SU-DHL-6 (cell line): Measurements from ENCODE around the gene IL17REL.

Experiments used
- H2AFZ ChIP-seq: fragments of 200-600 bp; sonication (generic); 2 replicates; pipeline ENCODE4 v1.6.1; 2014; ENCODE audit warnings: low read depth, mild to moderate bottlenecking, moderate library complexity, mixed read lengths, antibody characterized with exemption, low read length; ENCODE audit not compliant: severe bottlenecking
- H3F3A ChIP-seq: fragments of 200-600 bp; shearing (Covaris generic); 2 replicates; pipeline ENCODE4 v1.6.0; 2016; ENCODE audit warnings: antibody characterized with exemption, mild to moderate bottlenecking; ENCODE audit not compliant: insufficient read depth
- H3K27ac ChIP-seq: fragments of 200-600 bp; sonication (generic); 2 replicates; pipeline ENCODE4 v1.5.1; 2016; ENCODE audit warnings: low read depth, mild to moderate bottlenecking, low read length, moderate library complexity, mixed read lengths
- H3K27me3 ChIP-seq: fragments of 200-600 bp; sonication (generic), shearing (Covaris generic); 2 replicates; pipeline ENCODE4 v1.6.0; 2014; ENCODE audit warnings: mild to moderate bottlenecking, low read length
- H3K36me3 ChIP-seq: fragments of 200-600 bp; sonication (generic); 2 replicates; pipeline ENCODE4 v1.6.1; 2014; ENCODE audit warnings: mild to moderate bottlenecking, low read length, mixed read lengths
- H3K4me2 ChIP-seq: fragments of 300-600, 200-600 bp; shearing (Covaris generic), sonication (generic); 2 replicates; pipeline ENCODE4 v1.6.0; 2014; ENCODE audit warnings: low read length, low read depth, mild to moderate bottlenecking; ENCODE audit not compliant: poor library complexity, severe bottlenecking
- H3K4me3 ChIP-seq: fragments of 200-600 bp; sonication (generic); 2 replicates; pipeline ENCODE4 v1.5.1; 2014; ENCODE audit warnings: antibody characterized with exemption, low read length, mild to moderate bottlenecking, mixed read lengths; ENCODE audit not compliant: insufficient read depth, poor library complexity, severe bottlenecking
- H3K79me2 ChIP-seq: fragments of 200-600 bp; sonication (generic); 2 replicates; pipeline ENCODE4 v1.6.1; 2014; ENCODE audit warnings: mild to moderate bottlenecking, low read length, moderate library complexity; ENCODE audit not compliant: insufficient read depth
- H3K9ac ChIP-seq: fragments of 200-600 bp; sonication (generic); 2 replicates; pipeline ENCODE4 v1.7.0; 2014; ENCODE audit warnings: mild to moderate bottlenecking, low read length
- H3K9me2 ChIP-seq: fragments of 200-600 bp; sonication (generic); replicated peaks from 2 replicates; pipeline ENCODE4 v1.6.1; 2014; ENCODE audit warnings: low read length; ENCODE audit not compliant: insufficient read depth
- H3K9me3 ChIP-seq: fragments of 200-600 bp; sonication (generic); 2 replicates; pipeline ENCODE4 v1.6.1; 2014; ENCODE audit warnings: low read length, mixed read lengths; ENCODE audit not compliant: insufficient read depth
- H4K20me1 ChIP-seq: fragments of 200-600 bp; sonication (generic); 2 replicates; pipeline ENCODE4 v1.6.1; 2014; ENCODE audit warnings: low read depth, mild to moderate bottlenecking, antibody characterized with exemption, low read length, moderate library complexity, mixed read lengths
- EZH2phosphoT487 ChIP-seq: fragments of 200-600 bp; sonication (generic), shearing (Covaris generic); conservative IDR thresholded peaks from 2 replicates; pipeline ENCODE4 v1.6.1; 2018; ENCODE audit warnings: mild to moderate bottlenecking, antibody characterized with exemption, low read length, moderate library complexity, mixed read lengths
- TF ChIP-seq, protein P1 (sequence below): fragments of 200-600 bp; sonication (generic); IDR thresholded peaks from one replicate; pipeline ENCODE4 v1.5.1; 2017; ENCODE audit warnings: antibody characterized with exemption, mild to moderate bottlenecking, low read length, moderate library complexity; ENCODE audit not compliant: insufficient read depth, poor library complexity, severe bottlenecking

IL17REL gene

DNA sequence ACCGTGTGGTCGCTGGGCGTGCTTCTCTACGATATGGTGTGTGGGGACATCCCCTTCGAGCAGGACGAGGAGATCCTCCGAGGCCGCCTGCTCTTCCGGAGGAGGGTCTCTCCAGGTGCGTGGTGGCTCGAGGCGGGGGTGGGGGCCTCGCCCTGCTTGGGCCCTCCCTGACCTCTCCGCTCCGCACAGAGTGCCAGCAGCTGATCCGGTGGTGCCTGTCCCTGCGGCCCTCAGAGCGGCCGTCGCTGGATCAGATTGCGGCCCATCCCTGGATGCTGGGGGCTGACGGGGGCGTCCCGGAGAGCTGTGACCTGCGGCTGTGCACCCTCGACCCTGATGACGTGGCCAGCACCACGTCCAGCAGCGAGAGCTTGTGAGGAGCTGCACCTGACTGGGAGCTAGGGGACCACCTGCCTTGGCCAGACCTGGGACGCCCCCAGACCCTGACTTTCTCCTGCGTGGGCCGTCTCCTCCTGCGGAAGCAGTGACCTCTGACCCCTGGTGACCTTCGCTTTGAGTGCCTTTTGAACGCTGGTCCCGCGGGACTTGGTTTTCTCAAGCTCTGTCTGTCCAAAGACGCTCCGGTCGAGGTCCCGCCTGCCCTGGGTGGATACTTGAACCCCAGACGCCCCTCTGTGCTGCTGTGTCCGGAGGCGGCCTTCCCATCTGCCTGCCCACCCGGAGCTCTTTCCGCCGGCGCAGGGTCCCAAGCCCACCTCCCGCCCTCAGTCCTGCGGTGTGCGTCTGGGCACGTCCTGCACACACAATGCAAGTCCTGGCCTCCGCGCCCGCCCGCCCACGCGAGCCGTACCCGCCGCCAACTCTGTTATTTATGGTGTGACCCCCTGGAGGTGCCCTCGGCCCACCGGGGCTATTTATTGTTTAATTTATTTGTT, 49.6 kb downstream of the IL17REL start:
- no peak overlapping the region for H2AFZ ChIP-seq

DNA sequence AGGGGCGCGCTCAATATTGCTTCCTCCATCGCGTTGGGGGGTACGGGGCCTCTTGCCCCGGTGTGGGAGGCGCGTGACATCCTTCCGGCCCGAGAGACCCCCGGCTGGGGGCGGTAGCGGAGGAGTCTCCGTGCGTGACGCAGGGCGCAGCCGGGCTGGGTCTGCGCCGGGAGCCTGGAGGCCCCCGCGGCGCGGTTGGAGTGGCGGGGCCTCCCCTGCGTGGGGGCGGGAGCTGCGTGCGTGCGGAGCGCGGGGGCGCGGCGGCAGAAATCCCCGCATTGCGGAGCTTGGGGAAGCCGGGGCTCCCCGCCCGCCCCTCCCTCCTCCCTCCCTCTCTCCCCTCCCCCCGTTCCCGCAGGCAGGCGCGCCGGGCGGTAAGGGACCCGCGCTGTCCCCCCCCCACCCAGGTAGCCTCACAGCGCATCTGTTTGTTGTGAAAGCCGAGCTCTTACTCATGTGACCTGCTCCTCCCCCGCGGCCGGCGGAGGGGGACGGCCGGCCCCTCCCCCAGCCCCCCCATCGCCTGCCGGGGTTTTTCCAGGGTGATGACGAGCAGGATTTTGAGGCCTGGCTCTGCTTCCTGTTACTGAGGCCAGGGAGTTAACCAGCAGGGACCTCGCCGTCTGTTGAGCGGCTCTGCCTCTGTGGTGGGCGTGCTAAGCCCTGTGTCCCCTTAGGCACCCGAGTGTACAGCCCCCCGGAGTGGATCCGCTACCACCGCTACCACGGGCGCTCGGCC, 50.4 kb downstream of the IL17REL start:
- Histone ChIP-seq H3K79me2 (peaks cover 31% of the 10 kb centered on the region), H3K4me2 (peak overlapping the region; percentile 87), H2AFZ (no peak overlapping the region), H3K27ac (peak overlapping the region; percentile 83), H3K9ac (peak overlapping the region; percentile 86), H3K27me3 (no peaks in the 10 kb centered on the region), H3K9me2 (no peaks in the 10 kb centered on the region), H3K9me3 (no peaks in the 10 kb centered on the region), H3F3A (0 out of 2 replicates have a peak, but pooled peaks cover 4% of the 10 kb centered on the region), H3K4me3 (peak overlapping the region; percentile 88), H4K20me1 (peaks cover 3% of the 10 kb centered on the region; the same call in 1 of the 2 replicates), H3K36me3 (no peaks in the 10 kb centered on the region; the same call in 1 of the 2 replicates)
- TF ChIP-seq EZH2phosphoT487 = no peak
- TF ChIP-seq, protein P1, sequence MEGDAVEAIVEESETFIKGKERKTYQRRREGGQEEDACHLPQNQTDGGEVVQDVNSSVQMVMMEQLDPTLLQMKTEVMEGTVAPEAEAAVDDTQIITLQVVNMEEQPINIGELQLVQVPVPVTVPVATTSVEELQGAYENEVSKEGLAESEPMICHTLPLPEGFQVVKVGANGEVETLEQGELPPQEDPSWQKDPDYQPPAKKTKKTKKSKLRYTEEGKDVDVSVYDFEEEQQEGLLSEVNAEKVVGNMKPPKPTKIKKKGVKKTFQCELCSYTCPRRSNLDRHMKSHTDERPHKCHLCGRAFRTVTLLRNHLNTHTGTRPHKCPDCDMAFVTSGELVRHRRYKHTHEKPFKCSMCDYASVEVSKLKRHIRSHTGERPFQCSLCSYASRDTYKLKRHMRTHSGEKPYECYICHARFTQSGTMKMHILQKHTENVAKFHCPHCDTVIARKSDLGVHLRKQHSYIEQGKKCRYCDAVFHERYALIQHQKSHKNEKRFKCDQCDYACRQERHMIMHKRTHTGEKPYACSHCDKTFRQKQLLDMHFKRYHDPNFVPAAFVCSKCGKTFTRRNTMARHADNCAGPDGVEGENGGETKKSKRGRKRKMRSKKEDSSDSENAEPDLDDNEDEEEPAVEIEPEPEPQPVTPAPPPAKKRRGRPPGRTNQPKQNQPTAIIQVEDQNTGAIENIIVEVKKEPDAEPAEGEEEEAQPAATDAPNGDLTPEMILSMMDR = no peak

More for the DNA sequence above, 49.6 kb downstream of the IL17REL start:
- Histone ChIP-seq H3F3A (0 out of 2 replicates have a peak, but pooled peaks cover 4% of the 10 kb centered on the region), H3K9me3 (no peaks in the 10 kb centered on the region), H3K27me3 (no peaks in the 10 kb centered on the region), H3K4me2 (peak overlapping the region; percentile 87), H3K36me3 (no peaks in the 10 kb centered on the region; the same call in 1 of the 2 replicates), H3K27ac (no peak overlapping the region), H3K9me2 (no peaks in the 10 kb centered on the region), H3K79me2 (peaks cover 31% of the 10 kb centered on the region), H3K4me3 (no peak overlapping the region), H4K20me1 (peaks cover 3% of the 10 kb centered on the region; the same call in 1 of the 2 replicates), H3K9ac (0 out of 2 replicates have a peak overlapping the region, but pooled peaks have one; percentile 86)
- TF ChIP-seq, protein P1 = no peak
- no peak for TF ChIP-seq EZH2phosphoT487

GRCh38 chr22:49961601-49962011, 51.0 kb downstream of the IL17REL start:
- Histone ChIP-seq H3K9me2 (no peaks in the 10 kb centered on the region), H3K4me3 (peak overlapping the region; percentile 88), H3K27ac (peak overlapping the region; percentile 83), H3K27me3 (no peaks in the 10 kb centered on the region), H3K9me3 (no peaks in the 10 kb centered on the region), H3K4me2 (peak overlapping the region; percentile 87), H3K36me3 (no peaks in the 10 kb centered on the region; the same call in 1 of the 2 replicates), H3F3A (0 out of 2 replicates have a peak, but pooled peaks cover 4% of the 10 kb centered on the region), H3K79me2 (peaks cover 31% of the 10 kb centered on the region), H4K20me1 (peaks cover 3% of the 10 kb centered on the region; the same call in 1 of the 2 replicates), H2AFZ (no peak overlapping the region), H3K9ac (peak overlapping the region; percentile 86)
- no peak for TF ChIP-seq EZH2phosphoT487
